ENCODE data around the gene RHBDL3. TPM values are rescaled to one million over a fixed set of nuclear protein-coding genes. Genes with fewer than 3 reads are reported as not detected.

The RHBDL3 gene
- polyA plus RNA-seq, 1 donor (not counting 4 experiments of a cell fraction or from before 2014, with no cell fraction given) = not detected

DNA sequence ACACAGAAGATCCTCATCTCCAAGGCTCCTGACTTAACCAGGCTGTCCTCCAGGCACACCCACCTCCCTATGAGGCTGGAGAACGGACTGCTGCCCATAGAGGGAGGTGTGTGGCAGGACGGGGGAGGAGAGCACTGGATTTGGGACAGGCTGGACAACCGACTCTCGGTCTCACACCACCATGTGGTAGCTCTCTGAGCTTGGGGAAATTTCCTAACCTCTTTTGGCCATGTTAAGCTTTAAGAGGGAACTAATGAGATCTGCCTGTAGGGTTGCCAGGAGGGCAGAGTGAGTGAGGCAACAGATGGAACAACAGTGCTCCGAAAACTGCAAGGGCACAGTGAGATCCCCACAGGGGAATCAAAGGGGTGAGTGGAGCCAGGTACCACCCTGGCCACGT is 32.7 kb downstream of the RHBDL3 start:
- Histone ChIP-seq H3K36me3 (ENCODE audit: control insufficient read depth in 2 of 2, extremely low read depth in 1 of 2, insufficient read depth in 2 of 2, low read length in 2 of 2) (no peaks in the 10 kb centered on the region), H2AFZ (ENCODE audit: control insufficient read depth, low read length) (no peak overlapping the region), H3K9ac (ENCODE audit: control insufficient read depth, extremely low read depth, insufficient read depth, low read length) (no peak overlapping the region), H3K9me1 (ENCODE audit: control insufficient read depth, extremely low read depth, insufficient read depth, low read length) (no peaks in the 10 kb centered on the region), H3K9me3 (ENCODE audit: control insufficient read depth, low read depth, low read length) (no peaks in the 10 kb centered on the region), H3K79me2 (ENCODE audit: control insufficient read depth, insufficient read depth, low read length) (no peaks in the 10 kb centered on the region), H3K4me3 (ENCODE audit: control insufficient read depth in 2 of 3, extremely low read depth in 1 of 3, insufficient read depth in 2 of 3, low read depth in 1 of 3, low read length in 3 of 3) (no peak overlapping the region), H3K27me3 (ENCODE audit: control insufficient read depth, extremely low read depth, insufficient read depth, low read length) (peaks cover 4% of the 10 kb centered on the region), H3K27ac (ENCODE audit: control insufficient read depth, insufficient read depth, low read length) (no peak overlapping the region), H4K20me1 (ENCODE audit: control insufficient read depth, extremely low read depth, insufficient read depth, low read length) (no peaks in the 10 kb centered on the region), H3K4me2 (ENCODE audit: control insufficient read depth, extremely low read depth, insufficient read depth, low read depth, low read length) (no peak overlapping the region), H3K4me1 (ENCODE audit: control insufficient read depth, extremely low read depth, insufficient read depth, low read length) (no peaks in the 10 kb centered on the region)
- FAIRE-seq = no peak
- TF ChIP-seq, protein P1, sequence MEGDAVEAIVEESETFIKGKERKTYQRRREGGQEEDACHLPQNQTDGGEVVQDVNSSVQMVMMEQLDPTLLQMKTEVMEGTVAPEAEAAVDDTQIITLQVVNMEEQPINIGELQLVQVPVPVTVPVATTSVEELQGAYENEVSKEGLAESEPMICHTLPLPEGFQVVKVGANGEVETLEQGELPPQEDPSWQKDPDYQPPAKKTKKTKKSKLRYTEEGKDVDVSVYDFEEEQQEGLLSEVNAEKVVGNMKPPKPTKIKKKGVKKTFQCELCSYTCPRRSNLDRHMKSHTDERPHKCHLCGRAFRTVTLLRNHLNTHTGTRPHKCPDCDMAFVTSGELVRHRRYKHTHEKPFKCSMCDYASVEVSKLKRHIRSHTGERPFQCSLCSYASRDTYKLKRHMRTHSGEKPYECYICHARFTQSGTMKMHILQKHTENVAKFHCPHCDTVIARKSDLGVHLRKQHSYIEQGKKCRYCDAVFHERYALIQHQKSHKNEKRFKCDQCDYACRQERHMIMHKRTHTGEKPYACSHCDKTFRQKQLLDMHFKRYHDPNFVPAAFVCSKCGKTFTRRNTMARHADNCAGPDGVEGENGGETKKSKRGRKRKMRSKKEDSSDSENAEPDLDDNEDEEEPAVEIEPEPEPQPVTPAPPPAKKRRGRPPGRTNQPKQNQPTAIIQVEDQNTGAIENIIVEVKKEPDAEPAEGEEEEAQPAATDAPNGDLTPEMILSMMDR (optimal IDR thresholded peaks at IDR 0.05 in 1 of 3, IDR thresholded peaks at IDR 0.05 in 1 of 3, conservative IDR thresholded peaks at IDR 0.05 in 1 of 3; ENCODE audit: extremely low read depth in 1 of 3, insufficient read depth in 2 of 3, low read length in 3 of 3) = no peak
- TF ChIP-seq EZH2 (IDR thresholded peaks at IDR 0.05; ENCODE audit: low read length) = no peak
- dilution Hi-C loops (cut with MboI; ENCODE audit: extremely low pct_ligation_motif_present, low sequenced_read_pairs) = no loop called here
- no peak for DNase-seq (ENCODE audit: low read depth, low spot score)

DNA sequence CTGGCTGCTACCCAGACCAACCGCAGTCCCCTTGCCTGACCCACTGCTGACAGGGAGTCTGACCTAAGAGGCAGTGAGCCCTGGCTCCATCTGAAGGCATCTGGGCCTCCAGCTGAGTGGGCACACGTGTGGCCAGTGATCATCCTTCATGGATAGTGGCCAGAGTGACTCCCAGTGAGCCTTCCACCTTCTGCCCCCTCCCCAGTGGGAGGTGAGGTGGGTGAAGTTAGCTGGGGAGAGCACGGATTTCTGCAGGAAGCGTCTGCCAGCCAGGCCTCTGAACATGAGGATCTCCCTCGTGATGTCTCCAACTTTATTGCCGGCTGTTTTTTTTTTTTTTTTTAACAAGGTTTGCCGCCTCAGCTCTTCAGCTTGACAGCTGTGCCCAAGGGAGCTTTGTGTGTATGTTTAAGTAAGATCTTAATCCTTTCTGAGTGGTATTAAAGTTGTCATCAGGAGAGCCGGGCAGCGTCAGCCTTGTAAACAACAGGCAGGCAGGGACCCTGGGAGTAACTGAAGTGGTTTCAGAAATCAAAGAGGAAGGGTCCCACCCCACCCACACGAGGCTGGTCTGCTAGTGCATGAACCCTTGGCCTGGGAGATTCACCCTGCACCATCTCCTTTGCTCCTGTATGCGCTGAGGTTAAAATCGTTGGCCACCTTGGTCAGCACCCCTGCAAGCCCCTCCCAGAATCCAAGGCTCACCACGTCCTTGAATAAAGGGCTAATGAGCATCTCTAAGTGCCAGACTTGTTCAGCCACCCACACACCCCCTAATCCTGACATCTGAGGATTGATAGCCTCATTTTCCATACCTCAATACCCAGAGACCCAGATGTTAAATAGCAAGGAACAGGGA is 33.3 kb downstream of the RHBDL3 start:
- H3K36me3 ChIP-seq (ENCODE audit: control insufficient read depth in 2 of 2, extremely low read depth in 1 of 2, insufficient read depth in 2 of 2, low read length in 2 of 2) = no peaks in the 10 kb centered on the region
- no peaks in the 10 kb centered on the region for H3K9me1 ChIP-seq (ENCODE audit: control insufficient read depth, extremely low read depth, insufficient read depth, low read length)
- FAIRE-seq (no peak), DNase-seq (ENCODE audit: low read depth, low spot score) (no peak)
- no peak overlapping the region for H3K4me2 ChIP-seq (ENCODE audit: control insufficient read depth, extremely low read depth, insufficient read depth, low read depth, low read length)
- no peaks in the 10 kb centered on the region for H3K9me3 ChIP-seq (ENCODE audit: control insufficient read depth, low read depth, low read length)
- H3K9ac ChIP-seq (ENCODE audit: control insufficient read depth, extremely low read depth, insufficient read depth, low read length) = no peak overlapping the region
- no peaks in the 10 kb centered on the region for H3K4me1 ChIP-seq (ENCODE audit: control insufficient read depth, extremely low read depth, insufficient read depth, low read length)
- dilution Hi-C loops (cut with MboI; ENCODE audit: extremely low pct_ligation_motif_present, low sequenced_read_pairs) = no loop called here
- H4K20me1 ChIP-seq (ENCODE audit: control insufficient read depth, extremely low read depth, insufficient read depth, low read length) = no peaks in the 10 kb centered on the region
- H3K27ac ChIP-seq (ENCODE audit: control insufficient read depth, insufficient read depth, low read length) = no peak overlapping the region
- H2AFZ ChIP-seq (ENCODE audit: control insufficient read depth, low read length) = no peak overlapping the region
- H3K27me3 ChIP-seq (ENCODE audit: control insufficient read depth, extremely low read depth, insufficient read depth, low read length) = peaks cover 4% of the 10 kb centered on the region
- no peaks in the 10 kb centered on the region for H3K79me2 ChIP-seq (ENCODE audit: control insufficient read depth, insufficient read depth, low read length)
- H3K4me3 ChIP-seq (ENCODE audit: control insufficient read depth in 2 of 3, extremely low read depth in 1 of 3, insufficient read depth in 2 of 3, low read depth in 1 of 3, low read length in 3 of 3) = no peak overlapping the region
- TF ChIP-seq, protein P1 (optimal IDR thresholded peaks at IDR 0.05 in 1 of 3, IDR thresholded peaks at IDR 0.05 in 1 of 3, conservative IDR thresholded peaks at IDR 0.05 in 1 of 3; ENCODE audit: extremely low read depth in 1 of 3, insufficient read depth in 2 of 3, low read length in 3 of 3) = no peak

Measured in keratinocyte (primary cell).